ENCODE measurements around the gene GRAP2. TPM values are rescaled to one million over a fixed set of nuclear protein-coding genes. Genes with fewer than 3 reads are reported as not detected.

The GRAP2 gene
- total and polyA plus RNA-seq, 2 of the 8 experiments (the other 6 are each of a cell fraction or from before 2014, with no cell fraction given) = 0.08 TPM; not detected in 1

DNA sequence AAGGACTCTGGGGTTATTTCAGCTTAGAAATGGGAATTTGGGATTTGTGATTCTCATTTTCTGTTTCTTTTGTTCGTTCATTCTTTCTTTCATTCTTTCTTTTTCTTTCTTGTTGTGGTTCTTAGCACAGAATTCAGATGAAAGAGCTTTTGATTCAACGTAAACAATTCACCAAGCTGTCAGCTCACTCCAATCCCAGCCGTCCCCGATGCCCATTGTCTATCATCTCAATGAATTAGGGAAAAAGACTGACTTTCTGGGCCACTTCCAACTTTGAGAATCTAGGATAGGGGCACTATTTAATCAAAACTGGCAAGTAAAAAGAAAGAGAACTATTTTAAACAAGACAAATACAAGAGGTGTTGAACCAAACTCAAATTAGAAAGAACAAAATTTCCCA lies 34.2 kb downstream of the GRAP2 start:
- ChIA-PET POLR2A (ENCODE audit: partially characterized antibody) (interaction anchor here (0.8 kb wide), 1 partner anchor 9 kb away, joined by 3 read pairs; no protein-coding TSS in a partner anchor), CTCF (ENCODE audit: partially characterized antibody) (interaction anchor here (0.7 to 4.1 kb wide), 9 partner anchors 11 to 265 kb away, joined by 3 to 110 read pairs (median 4); no protein-coding TSS in a partner anchor)
- H2BK20ac ChIP-seq (ENCODE audit: low read length) = no peak overlapping the region
- no peak overlapping the region for H3K4me2 ChIP-seq (ENCODE audit: insufficient read depth in 1 of 2, low read depth in 2 of 2, low read length in 2 of 2)
- no peak overlapping the region for H3K27ac ChIP-seq (ENCODE audit: low read depth, low read length)
- H3K23ac ChIP-seq (ENCODE audit: insufficient read length) = no peak overlapping the region
- no peak overlapping the region for H2BK12ac ChIP-seq (ENCODE audit: low read depth, low read length)
- 81% methylated on average over 4 of the region's 4 CpGs; no CpG with 5 or more reads in 1 of the 2 experiments for WGBS, 2 experiments (ENCODE audit: extremely low coverage in 1 of 2, insufficient coverage in 1 of 2, insufficient read length in 1 of 2, insufficient replicate concordance in 2 of 2, low coverage in 1 of 2, low lambda C conversion rate in 2 of 2, missing lambda C conversion rate in 1 of 2)
- H3K4ac ChIP-seq (replicated peaks; ENCODE audit: insufficient read length, low read depth, low read length) = no peak overlapping the region
- H2AFZ ChIP-seq (ENCODE audit: low read length) = no peak overlapping the region
- no peak overlapping the region for H4K8ac ChIP-seq (ENCODE audit: extremely low read depth, insufficient read depth, low read length)
- FAIRE-seq (no peak), DNase-seq (ENCODE audit: low read depth in 1 of 2, low spot score in 2 of 2) (no peak)
- H3K79me1 ChIP-seq (ENCODE audit: low read depth, low read length) = no peaks in the 10 kb centered on the region
- H3K36me3 ChIP-seq (ENCODE audit: control insufficient read depth in 2 of 4, insufficient read depth in 4 of 4, low read length in 3 of 4) = no peaks in the 10 kb centered on the region
- no peaks in the 10 kb centered on the region; the same call in 1 of the 2 replicates for H3K23me2 ChIP-seq (ENCODE audit: low read depth, low read length)
- no peaks in the 10 kb centered on the region for H3K79me2 ChIP-seq (ENCODE audit: control insufficient read depth in 1 of 2, insufficient read depth in 2 of 2, low read length in 2 of 2)
- no peak overlapping the region for H3K14ac ChIP-seq (ENCODE audit: insufficient read length)
- no peaks in the 10 kb centered on the region for H4K20me1 ChIP-seq (replicated peaks in 1 of 2; ENCODE audit: control insufficient read depth in 1 of 2, insufficient read depth in 2 of 2, low read length in 2 of 2)
- no peak overlapping the region for H2BK15ac ChIP-seq (ENCODE audit: low read length)
- no peak overlapping the region for H3K18ac ChIP-seq (ENCODE audit: extremely low read depth, low read length)
- H3K4me1 ChIP-seq (replicated peaks in 1 of 4; ENCODE audit: control insufficient read depth in 3 of 4, insufficient read depth in 4 of 4, low read length in 3 of 4) = peaks cover 0 to 11% (median 4%) of the 10 kb centered on the region in 4 experiments; a peak in 6 of 7 replicates
- no peak overlapping the region for H2AK5ac ChIP-seq (ENCODE audit: low read depth, low read length)
- no peak overlapping the region for H4K5ac ChIP-seq (ENCODE audit: insufficient read length, low read depth, low read length)
- H3K9ac ChIP-seq (replicated peaks in 1 of 4; ENCODE audit: extremely low read depth in 1 of 4, low read depth in 3 of 4, low read length in 3 of 4) = no peak overlapping the region
- H3K56ac ChIP-seq (replicated peaks; ENCODE audit: insufficient read length, low read depth, low read length) = no peak overlapping the region
- H3K27me3 ChIP-seq (replicated peaks in 1 of 4; ENCODE audit: control insufficient read depth in 3 of 4, extremely low read depth in 1 of 4, insufficient read depth in 3 of 4, low read length in 3 of 4) = no peaks in the 10 kb centered on the region; a peak in 1 of 7 replicates
- H2BK120ac ChIP-seq (replicated peaks; ENCODE audit: low read depth, low read length) = no peak overlapping the region
- H3K4me3 ChIP-seq (ENCODE audit: extremely low read depth in 1 of 4, insufficient read depth in 2 of 4, low read depth in 3 of 4, low read length in 4 of 4) = no peak overlapping the region
- no peak overlapping the region for H4K91ac ChIP-seq (replicated peaks; ENCODE audit: insufficient read length, low read length)
- H2BK5ac ChIP-seq (ENCODE audit: low read depth, low read length) = no peak overlapping the region
- H3K9me3 ChIP-seq (ENCODE audit: insufficient read depth in 2 of 2, low read depth in 1 of 2, low read length in 1 of 2) = no peaks in the 10 kb centered on the region
- TF ChIP-seq BRCA1 (IDR thresholded peaks at IDR 0.05; ENCODE audit: low read depth, low read length) (no peak), SUZ12 (IDR thresholded peaks at IDR 0.05; ENCODE audit: low read length) (no peak), NANOG (IDR thresholded peaks at IDR 0.05; ENCODE audit: insufficient read depth, low read depth, low read length, poor library complexity, severe bottlenecking) (no peak), RAD21 (IDR thresholded peaks at IDR 0.05 in 1 of 2, conservative IDR thresholded peaks at IDR 0.05 in 1 of 2; ENCODE audit: low read depth in 2 of 2, low read length in 2 of 2) (no peak), YY1 (IDR thresholded peaks at IDR 0.05; ENCODE audit: low read depth, low read length) (no peak)

Data from H1 (cell line).